GM18499 (cell line): Measurements from ENCODE around the gene PRPF19.

Source experiments
- ATAC-seq: cut with Tn5 transposase; IDR thresholded peaks from one replicate; pipeline ENCODE4 v1.9.1; 2021; ENCODE audit warnings: moderate number of reproducible peaks; ENCODE audit not compliant: insufficient read depth, unreplicated experiment

Gene PRPF19

DNA sequence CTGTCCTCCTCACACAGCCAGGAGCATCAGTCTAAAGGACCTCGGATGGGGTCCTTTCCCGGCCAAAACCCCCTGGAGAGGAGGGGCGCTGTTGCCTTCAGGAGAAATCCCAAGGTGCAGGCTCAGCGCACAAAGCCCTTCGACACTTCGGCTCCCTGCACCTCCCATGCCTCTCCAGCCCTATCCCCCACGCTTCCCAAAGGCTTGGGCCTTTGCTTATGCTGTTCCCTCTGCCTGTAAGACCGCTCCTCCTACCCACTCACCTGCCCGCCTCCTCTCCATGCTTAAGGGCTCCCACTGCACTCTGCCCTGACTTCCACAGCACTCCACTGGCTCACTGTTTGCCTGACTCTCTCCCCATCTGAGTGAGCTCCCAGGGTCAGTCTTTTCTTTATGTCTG is 32.1 kb upstream of the PRPF19 start:
- no peak for ATAC-seq

DNA sequence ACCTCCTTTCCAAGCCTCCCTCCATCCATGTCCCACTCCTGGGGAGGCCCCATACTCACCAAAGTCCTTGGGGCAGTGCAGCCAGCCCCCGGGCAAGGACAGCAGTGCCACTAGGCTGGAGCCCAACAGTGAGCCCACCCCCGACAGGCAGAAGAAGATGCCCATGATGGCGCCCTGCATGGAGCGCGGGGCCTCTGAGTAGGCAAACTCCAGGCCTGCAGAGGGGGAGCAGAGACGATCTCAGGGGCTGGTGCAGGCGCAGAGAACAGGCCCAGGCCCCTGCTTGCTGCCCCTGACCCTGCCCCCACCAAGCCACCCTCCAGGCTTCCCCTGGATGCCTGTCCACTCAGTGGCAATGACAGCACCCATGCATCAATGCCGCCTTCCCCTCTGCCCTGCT is 31.4 kb upstream of the PRPF19 start:
- no peak for ATAC-seq

DNA sequence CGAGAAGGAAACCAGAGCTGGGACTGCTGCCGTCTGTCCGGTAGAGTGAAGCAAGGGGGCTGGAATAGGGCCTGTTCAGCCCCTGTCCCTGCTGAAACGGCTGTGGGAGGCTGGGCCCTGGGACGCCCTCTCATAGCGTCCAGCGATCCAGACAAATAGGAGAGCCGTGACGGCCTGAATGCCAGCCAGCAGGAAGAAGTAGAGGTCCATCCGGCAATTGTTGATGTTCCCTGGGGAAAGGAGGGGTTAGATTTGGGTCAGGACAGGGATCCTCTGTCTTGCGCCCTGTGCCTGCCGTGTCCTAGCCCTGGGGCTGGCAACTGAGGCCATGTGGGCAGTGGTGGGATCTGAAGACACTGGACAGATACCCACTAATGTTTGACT is 30.8 kb upstream of the PRPF19 start:
- no peak for ATAC-seq

DNA sequence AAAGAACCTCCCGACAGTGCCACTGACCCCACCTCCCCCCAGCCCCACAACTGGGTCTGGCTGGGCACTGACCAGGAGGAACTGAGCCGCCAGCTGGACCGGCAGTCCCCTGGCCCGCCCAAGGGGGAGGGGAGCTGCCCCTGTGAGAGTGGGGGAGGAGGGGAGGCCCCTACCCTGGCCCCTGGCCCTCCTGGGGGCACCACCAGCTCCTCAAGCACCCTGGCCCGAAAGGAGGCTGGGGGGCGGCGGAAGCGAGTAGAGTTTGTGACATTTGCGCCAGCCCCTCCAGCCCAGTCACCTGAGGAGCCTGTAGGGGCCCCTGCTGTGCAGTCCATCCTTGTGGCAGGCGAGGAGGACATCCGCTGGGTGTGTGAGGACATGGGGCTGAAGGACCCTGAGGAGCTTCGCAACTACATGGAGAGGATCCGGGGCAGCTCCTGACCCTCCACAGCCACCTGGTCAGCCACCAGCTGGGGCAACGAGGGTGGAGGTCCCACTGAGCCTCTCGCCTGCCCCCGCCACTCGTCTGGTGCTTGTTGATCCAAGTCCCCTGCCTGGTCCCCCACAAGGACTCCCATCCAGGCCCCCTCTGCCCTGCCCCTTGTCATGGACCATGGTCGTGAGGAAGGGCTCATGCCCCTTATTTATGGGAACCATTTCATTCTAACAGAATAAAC is 30.2 kb upstream of the PRPF19 start:
- ATAC-seq = no peak

DNA sequence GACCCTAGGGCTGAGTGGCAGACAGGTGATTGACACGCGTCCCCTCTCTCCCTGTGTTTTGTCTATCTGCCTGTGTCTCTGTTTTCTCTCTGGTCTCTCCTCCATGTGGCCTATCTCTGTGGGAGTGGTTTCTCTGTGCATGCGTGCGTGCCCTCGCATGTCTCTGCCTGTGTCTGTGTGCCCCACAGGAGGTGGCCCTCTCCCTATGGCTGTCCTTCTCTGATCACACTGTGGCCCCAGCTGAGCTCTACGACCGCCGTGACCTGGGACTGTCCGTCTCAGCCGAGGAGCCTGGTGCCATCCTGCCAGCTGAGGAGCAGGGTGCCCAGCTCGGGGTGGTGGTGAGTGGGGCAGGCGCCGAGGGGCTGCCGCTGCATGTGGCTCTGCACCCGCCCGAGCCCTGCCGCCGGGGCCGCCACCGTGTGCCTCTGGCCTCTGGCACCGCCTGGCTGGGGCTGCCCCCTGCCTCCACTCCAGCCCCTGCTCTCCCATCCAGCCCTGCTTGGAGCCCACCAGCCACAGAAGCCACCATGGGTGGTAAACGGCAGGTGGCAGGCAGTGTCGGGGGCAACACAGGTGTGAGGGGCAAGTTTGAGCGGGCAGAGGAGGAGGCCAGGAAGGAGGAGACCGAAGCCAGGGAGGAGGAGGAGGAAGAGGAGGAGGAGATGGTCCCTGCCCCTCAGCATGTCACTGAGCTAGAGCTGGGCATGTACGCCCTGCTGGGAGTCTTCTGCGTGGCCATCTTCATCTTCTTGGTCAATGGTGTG is 29.5 kb upstream of the PRPF19 start:
- no peak for ATAC-seq

DNA sequence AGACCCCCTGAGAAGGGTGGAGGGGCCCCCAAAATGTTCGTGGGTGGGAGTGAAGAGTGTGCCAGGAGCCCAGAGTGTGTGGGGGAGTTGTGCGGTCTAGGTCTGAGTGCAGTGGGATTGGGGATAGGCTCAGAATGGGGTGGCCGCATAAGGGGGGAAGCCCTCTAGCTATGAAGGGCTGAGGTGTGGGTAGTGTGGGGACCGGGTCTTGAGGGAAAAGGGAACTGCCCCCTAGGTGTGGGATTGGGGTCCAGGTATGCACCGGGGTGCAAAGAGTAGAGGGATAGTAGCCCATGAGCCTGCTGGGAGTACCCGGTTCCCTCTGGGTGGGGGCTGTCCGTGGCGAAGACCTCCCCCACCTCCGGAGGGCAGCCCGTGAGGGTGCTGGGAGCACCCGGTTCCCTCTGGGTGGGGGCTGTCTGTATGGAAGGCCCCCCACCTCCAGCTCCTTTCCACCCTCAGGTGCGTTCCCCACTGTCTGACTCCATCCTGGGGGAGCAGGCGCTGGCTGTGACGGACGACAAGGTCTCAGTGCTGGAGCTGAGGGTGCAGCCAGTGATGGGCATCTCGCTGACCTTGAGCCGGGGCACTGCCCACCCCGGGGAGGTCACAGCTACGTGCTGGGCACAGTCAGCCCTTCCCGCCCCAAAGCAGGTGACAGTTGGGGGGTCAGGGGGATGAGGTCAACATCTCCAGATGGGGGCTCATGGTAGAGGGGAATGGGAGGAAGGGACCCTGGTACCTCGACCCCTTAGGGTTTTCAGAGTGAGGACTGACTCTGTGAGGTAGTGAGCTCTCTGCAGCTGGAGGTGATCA is 28.6 kb upstream of the PRPF19 start:
- ATAC-seq = no peak

DNA sequence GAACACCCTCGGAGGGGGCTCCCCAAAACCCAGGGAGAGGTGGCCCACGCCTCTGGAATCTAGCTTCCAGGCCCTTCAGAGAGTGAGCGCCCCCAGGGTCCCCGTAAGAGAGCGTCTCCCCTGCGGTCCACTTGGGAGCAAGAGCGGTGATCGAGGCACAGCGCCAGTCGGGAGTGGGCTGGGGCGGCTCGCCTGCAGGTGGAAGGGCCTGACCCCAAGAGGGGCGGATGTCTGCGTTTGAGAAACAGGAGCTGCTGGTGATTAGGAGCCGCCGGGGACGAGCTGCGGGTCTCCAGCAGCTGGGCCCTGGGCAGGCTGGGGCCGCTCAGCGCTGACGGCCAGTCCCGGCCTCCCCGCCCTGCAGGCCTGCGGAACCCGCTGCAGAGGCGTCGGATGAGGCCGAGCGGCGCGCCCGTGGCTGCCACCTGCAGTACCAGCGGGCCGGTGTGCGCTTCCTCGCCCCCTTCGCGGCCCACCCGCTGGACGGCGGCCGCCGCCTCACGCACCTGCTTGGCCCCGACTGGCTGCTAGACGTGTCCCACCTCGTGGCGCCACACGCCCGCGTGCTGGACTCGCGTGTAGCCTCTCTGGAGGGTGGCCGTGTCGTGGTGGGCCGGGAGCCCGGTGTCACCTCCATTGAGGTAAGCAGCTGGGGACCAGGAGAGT is 27.9 kb upstream of the PRPF19 start:
- no peak for ATAC-seq

DNA sequence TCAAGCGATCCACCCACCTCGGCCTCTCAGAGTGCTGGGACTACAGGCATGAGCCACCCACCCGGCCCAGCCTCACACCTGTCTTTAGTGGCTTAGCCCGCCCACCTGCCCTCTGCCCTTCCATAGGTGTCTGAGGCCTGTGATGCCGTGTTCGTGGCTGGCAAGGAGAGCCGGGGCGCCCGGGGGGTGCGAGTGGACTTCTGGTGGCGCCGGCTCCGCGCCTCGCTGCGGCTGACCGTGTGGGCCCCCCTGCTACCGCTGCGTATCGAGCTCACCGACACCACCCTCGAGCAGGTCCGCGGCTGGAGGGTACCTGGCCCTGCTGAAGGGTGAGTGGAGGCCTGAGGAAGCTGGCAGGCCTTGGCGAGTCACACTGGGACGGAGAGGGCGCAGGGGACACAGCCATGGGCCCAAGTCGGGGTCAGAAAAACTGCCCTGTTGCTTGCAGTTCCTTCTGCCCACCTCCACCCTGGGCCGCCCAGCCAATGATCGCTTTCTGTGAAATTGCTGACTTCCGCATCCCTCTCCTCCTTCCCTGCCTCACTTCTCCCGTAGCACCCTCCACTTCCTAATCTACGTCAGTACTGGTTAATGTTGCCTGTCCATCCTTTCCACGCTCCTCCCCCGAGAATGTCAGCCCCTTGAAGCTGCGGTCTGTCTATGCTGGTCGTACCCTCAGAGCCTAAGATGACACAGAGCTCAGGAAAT is 27.2 kb upstream of the PRPF19 start:
- no peak for ATAC-seq

DNA sequence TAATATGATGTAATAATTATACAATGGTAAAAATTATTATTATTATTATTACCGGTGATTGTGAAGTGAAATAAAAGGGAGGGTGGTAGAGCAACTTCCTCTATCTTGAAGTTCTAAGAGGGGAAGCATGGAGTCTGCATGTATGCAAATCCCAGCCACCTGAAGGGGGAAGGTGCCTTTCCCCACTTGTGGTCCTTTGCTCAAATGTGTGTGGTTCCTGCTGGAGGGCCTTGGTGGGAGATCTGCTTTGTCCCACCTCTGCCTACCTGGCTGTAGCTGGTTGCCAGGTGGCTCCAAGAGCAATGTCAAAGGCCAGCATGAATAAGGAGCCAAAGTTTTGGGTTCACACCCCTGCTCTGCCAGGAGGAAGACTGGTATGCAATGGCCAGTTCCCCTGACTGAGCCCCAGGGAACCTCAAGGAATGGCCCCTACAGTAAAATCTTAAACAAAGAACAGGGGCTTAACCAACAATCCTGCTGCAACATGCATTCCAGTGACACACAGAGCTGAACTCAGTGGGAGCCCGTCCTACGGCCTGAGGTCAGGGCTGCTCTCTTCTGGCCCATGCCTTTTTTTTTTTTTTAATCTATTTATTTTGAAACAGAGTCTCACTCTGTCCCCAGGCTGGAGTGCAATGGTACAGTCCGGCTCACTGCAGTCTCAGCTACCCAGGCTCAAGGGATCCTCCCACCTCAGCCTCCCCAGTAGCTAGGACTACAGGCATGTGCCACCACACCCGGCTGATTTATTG is 26.4 kb upstream of the PRPF19 start:
- no peak for ATAC-seq

DNA sequence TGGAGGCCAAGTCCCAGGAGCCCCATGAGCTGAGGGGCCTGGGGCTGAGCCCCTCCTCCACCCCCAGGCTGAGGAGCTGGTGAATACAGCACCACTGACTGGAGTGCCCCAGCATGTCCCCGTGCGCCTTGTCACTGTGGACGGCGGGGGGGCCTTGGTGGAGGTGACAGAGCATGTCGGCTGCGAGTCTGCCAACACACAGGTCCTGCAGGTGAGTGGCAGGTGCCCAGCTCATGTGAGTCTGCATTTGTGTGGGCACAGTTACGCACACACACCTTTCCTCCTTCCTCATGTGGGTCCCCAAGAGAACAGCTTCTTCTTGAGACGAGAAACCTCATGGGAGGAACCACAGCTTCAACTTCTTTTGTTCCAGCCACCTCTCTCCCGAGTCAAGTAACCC is 25.5 kb upstream of the PRPF19 start:
- no peak for ATAC-seq

DNA sequence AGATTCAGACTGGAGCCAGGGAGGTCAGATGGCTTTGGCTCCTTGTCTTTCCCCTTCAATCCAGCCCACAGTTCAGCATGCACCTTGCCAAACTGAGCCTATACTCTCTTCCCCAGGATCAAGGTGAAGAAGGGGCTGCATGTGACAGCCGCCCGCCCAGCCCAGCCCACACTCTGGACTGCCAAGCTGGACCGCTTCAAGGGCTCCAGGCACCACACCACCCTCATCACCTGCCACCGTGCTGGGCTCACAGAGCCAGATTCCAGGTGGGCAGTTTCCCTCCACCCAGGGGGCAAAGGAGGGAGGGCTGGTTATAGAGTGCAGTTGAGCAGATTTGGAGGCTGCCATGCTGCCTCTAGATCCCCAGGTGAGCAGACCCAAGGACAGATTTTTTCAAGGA is 24.0 kb upstream of the PRPF19 start:
- ATAC-seq = no peak

DNA sequence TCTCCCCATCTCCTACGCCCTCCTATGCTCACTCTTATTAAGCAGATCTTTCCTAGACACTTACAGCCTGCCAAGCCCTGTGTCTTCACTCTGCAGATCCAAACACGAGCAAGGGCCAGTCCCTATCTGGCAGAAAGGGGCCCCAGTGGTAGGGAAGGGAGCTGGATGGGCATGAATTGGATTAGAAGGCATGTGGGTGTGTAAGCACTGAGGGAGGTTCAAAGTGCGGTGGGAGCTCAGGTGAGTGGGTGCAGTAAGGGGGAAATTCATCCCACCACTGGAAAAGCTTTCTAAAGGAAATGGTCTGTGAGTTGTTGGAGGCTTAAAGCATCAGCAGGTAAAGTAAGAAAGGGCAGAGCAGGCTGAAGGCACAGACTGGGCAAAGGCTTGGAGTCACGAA is 23.4 kb upstream of the PRPF19 start:
- no peak for ATAC-seq

DNA sequence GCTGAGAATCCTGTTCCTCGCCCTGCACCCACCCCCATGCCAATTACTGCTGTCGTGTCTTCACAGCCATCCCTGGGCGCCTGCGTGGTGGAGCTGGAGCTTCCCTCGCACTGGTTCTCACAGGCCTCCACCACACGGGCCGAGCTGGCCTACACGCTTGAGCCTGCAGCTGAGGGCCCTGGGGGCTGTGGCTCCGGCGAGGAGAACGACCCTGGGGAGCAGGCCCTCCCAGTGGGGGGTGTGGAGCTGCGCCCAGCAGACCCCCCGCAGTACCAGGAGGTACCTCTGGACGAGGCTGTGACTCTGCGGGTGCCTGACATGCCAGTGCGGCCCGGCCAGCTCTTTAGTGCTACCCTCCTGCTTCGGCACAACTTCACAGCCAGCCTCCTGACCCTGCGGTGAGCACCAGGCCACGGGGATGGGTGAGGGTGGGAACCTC is 22.2 kb upstream of the PRPF19 start:
- no peak for ATAC-seq

DNA sequence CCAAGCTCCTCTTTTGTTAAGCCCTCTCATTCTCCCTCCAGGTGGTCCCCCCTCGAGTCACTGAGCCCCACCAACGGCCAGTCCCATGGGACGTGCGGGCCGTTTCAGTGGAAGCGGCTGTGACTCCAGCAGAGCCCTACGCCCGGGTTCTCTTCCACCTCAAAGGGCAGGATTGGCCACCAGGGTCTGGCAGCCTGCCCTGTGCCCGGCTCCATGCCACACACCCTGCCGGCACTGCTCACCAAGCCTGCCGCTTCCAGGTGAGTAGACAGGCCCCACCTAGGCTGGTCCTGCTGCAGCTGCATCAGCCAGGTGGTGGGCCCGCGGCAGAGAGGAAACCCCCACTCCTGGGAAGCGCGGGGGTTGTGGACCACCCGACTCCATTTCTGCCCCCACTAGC is 21.2 kb upstream of the PRPF19 start:
- no peak for ATAC-seq

DNA sequence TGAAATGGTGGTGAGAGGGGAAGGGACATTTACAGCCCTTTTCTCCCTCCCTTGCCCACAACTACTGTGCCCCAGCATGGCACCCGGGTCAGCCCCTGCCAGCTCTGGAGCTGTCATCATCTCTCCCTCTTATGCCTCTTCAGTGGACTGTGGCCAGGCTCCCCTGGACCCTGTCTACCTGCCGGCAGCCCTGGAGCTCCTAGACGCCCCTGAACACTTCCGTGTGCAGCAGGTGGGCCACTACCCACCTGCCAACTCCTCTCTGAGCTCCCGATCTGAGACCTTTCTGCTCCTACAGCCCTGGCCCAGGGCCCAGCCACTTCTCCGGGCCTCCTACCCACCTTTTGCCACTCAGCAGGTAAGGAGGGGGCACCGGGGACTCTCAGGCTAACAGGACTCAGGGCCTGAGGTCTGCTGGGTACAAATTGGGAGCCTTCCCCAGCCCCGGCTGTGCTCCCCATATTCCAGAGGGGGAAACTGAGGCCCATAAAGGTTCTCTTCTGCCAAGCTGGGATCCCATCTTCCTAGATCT is 20.7 kb upstream of the PRPF19 start:
- no peak for ATAC-seq

DNA sequence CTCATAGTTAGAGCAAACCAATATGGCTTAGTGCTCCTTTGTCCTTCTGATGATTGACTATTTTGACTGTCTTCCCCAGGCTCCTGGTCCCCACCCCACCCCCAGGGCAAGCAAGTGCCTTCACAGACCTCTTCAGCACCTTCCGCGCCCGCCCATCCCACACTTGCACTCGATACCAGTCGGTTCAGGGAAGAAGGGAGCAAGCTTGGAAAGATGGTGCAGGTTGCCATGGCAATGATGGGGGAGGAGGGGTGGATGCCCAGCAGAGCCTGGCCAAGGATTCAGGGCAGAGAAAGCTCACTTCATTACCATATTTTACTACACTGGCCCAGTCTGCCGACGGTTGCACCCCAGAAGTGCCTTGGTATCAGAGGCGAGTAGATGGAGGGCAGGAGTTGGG is 20.1 kb upstream of the PRPF19 start:
- no peak for ATAC-seq

DNA sequence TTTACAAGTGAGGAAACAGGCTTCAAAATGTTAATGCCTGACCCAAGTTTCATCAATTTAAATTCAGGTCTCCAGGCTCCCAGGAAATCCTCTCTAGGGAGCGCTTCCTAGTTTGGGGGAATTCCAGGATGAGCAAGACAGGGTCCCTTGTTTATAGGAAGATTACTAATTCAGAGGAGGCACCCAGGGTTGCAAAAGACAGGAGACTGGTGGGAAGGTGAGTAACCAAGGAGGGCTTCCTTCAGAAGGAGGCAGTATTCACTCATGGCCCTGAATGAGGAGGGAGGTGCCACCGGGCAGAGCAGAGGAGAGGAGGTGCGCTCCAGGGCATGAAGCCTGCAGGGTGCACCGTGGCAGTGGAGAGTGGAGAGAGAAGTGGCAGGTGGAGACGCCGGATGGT is 19.5 kb upstream of the PRPF19 start:
- no peak for ATAC-seq

DNA sequence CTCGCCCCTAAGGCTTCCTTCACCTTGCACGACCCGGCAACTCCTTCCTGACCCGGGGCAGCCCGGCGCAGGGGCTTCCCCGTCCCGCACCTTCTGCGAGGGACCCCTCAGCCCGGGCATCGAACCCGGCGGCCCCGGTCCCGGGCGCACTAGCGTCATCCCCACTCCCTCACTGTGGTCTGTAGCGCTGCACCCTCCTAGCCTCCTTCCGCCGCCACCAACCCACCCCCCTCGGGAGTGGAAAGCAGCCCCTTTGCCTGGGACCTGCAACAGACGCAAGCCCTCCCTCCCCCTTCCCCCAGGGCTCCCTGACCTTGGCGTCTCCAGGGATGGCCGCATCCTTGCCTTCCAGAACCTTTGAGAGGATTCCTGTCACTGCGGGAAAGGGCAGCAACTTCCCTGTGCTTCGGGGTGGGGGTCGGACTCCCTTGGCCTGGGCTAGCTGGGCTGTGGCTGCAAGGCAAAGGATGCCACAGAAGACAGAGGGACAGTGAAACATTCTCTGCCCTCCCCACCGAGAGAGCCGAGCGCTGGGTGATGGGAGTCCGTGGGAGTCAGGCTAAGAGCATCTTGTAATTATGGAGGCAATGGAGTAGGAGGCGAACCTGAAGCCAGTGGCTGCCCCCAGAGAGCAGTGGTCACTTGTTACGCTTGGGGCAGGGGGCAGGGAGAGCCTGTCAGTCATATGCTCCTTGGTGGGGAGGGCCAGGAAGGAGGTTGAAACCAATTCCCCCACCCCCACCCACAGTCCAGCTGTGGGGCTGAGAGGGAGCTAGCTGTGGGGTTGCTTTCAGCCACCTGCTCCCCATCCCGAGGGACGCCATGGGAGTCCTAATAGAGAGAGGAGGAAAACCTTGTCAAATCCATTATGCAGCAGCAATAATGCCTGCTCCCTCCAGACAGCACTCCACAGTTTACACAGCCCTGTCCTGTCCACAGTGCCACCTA is 18.8 kb upstream of the PRPF19 start:
- ATAC-seq = no peak
